ENCODE results near the gene G3BP1. TPM values are rescaled to one million over a fixed set of nuclear protein-coding genes. Genes with fewer than 3 reads are reported as not detected.

The G3BP1 gene
- total RNA-seq, 1 donor from 2014 or later = 213 TPM

Other genes starting within 250 kb of the G3BP1 start
- 0.13 TPM for gene FAT2, start 180.6 kb upstream of the G3BP1 start, total RNA-seq (ENCODE audit: unreplicated experiment)
- 1,214 TPM for gene SPARC, start 85.0 kb upstream of the G3BP1 start, total RNA-seq (ENCODE audit: unreplicated experiment)
- gene ATOX1, start 13.3 kb upstream of the G3BP1 start, total RNA-seq (ENCODE audit: unreplicated experiment) = 106 TPM
- gene GLRA1, start 152.9 kb downstream of the G3BP1 start, total RNA-seq (ENCODE audit: unreplicated experiment) = not detected